A204.1 (cell line): ENCODE measurements around the gene MORN3.
"Not testable (repeated sequence)": the region's sequence is repeated elsewhere in the genome, so short reads cannot be mapped to it uniquely, and the experiment has no call there.

ENCODE experiments used
- FAIRE-seq: peaks from 2 replicates; lab custom pipeline; 2012; peaks lifted over from hg19 to GRCh38; lab: Jason Lieb, UNC

MORN3 gene

GRCh38 chr12:121689430-121689829, 20.0 kb upstream of the MORN3 start:
- no peak for FAIRE-seq

- FAIRE-seq: no peak
These were observed 19.5 kb upstream of the MORN3 start for GRCh38 chr12:121688966-121689365.

GRCh38 chr12:121679661-121680197, 10.3 kb upstream of the MORN3 start:
- FAIRE-seq: not testable (repeated sequence)

- FAIRE-seq: no peak
These were observed 9.4 kb upstream of the MORN3 start for GRCh38 chr12:121678716-121679300.

- no peak for FAIRE-seq
These were observed 8.9 kb upstream of the MORN3 start for GRCh38 chr12:121678305-121678704.

- FAIRE-seq: no peak
These were observed 6.7 kb upstream of the MORN3 start for GRCh38 chr12:121676190-121676589.

- no peak for FAIRE-seq
These were observed 3.6 kb upstream of the MORN3 start for GRCh38 chr12:121673013-121673511.

GRCh38 chr12:121668750-121669520, 519 bp downstream of the MORN3 start:
- no peak for FAIRE-seq

- not testable (repeated sequence) for FAIRE-seq
These were observed 2.6 kb downstream of the MORN3 start for GRCh38 chr12:121666829-121667228.

- FAIRE-seq: no peak
These were observed 5.9 kb downstream of the MORN3 start for GRCh38 chr12:121663610-121663929.

GRCh38 chr12:121661353-121662105, 7.9 kb downstream of the MORN3 start:
- FAIRE-seq: not testable (repeated sequence)

- no peak for FAIRE-seq
These were observed 12.0 kb downstream of the MORN3 start for GRCh38 chr12:121657305-121658008.

- FAIRE-seq: no peak
These were observed 13.3 kb downstream of the MORN3 start for GRCh38 chr12:121656122-121656521.

GRCh38 chr12:121653999-121654398, 15.5 kb downstream of the MORN3 start:
- FAIRE-seq: no peak

- FAIRE-seq: no peak
These were observed 16.5 kb downstream of the MORN3 start for GRCh38 chr12:121652767-121653497.

GRCh38 chr12:121651320-121651719, 18.1 kb downstream of the MORN3 start:
- FAIRE-seq: no peak

GRCh38 chr12:121649819-121650353, 19.6 kb downstream of the MORN3 start:
- FAIRE-seq: no peak

GRCh38 chr12:121649322-121649721, 20.1 kb downstream of the MORN3 start:
- no peak for FAIRE-seq

GRCh38 chr12:121648458-121649028, 20.9 kb downstream of the MORN3 start:
- FAIRE-seq: no peak

- no peak for FAIRE-seq
These were observed 28.2 kb downstream of the MORN3 start for GRCh38 chr12:121641343-121641630.
